ENCODE measurements around the gene KMT2E.

Gene KMT2E

GRCh38 chr7:104967595-104967994 lies 46.4 kb upstream of the KMT2E start:
- Histone ChIP-seq H3K36me3 (ENCODE audit: control insufficient read depth, insufficient read depth, low read length) (no peaks in the 10 kb centered on the region), H3K27ac (no peak overlapping the region), H3K4me2 (ENCODE audit: low read length) (no peak overlapping the region), H3K4me1 (no peaks in the 10 kb centered on the region), H3K9me3 (ENCODE audit: control insufficient read depth, low read length) (no peaks in the 10 kb centered on the region), H3K4me3 (ENCODE audit: low read depth, low read length) (no peak overlapping the region), H3K79me2 (peaks cover 6% of the 10 kb centered on the region), H3K27me3 (ENCODE audit: control insufficient read depth, insufficient read depth, low read length) (no peaks in the 10 kb centered on the region), H2AFZ (no peak overlapping the region), H3K9ac (no peak overlapping the region)
- no peak for TF ChIP-seq CTCF (IDR thresholded peaks at IDR 0.05)

GRCh38 chr7:104968648-104969047 lies 45.4 kb upstream of the KMT2E start:
- H3K4me3 ChIP-seq (ENCODE audit: low read depth, low read length) = no peak overlapping the region
- no peak overlapping the region for H3K27ac ChIP-seq
- no peaks in the 10 kb centered on the region for H3K27me3 ChIP-seq (ENCODE audit: control insufficient read depth, insufficient read depth, low read length)
- no peak for TF ChIP-seq CTCF (IDR thresholded peaks at IDR 0.05)
- no peak overlapping the region for H3K9ac ChIP-seq
- peaks cover 10% of the 10 kb centered on the region for H3K79me2 ChIP-seq
- no peaks in the 10 kb centered on the region for H3K9me3 ChIP-seq (ENCODE audit: control insufficient read depth, low read length)
- no peak overlapping the region for H3K4me2 ChIP-seq (ENCODE audit: low read length)
- no peak overlapping the region for H2AFZ ChIP-seq
- no peaks in the 10 kb centered on the region for H3K4me1 ChIP-seq
- H3K36me3 ChIP-seq (ENCODE audit: control insufficient read depth, insufficient read depth, low read length) = no peaks in the 10 kb centered on the region

GRCh38 chr7:104969183-104969582 lies 44.8 kb upstream of the KMT2E start:
- H3K79me2 ChIP-seq = peaks cover 12% of the 10 kb centered on the region
- no peak overlapping the region for H3K27ac ChIP-seq
- H3K9ac ChIP-seq = no peak overlapping the region
- H3K36me3 ChIP-seq (ENCODE audit: control insufficient read depth, insufficient read depth, low read length) = no peaks in the 10 kb centered on the region
- H3K4me3 ChIP-seq (ENCODE audit: low read depth, low read length) = no peak overlapping the region
- no peaks in the 10 kb centered on the region for H3K4me1 ChIP-seq
- H3K4me2 ChIP-seq (ENCODE audit: low read length) = no peak overlapping the region
- TF ChIP-seq CTCF (IDR thresholded peaks at IDR 0.05) = no peak
- no peaks in the 10 kb centered on the region for H3K27me3 ChIP-seq (ENCODE audit: control insufficient read depth, insufficient read depth, low read length)
- no peak overlapping the region for H2AFZ ChIP-seq
- no peaks in the 10 kb centered on the region for H3K9me3 ChIP-seq (ENCODE audit: control insufficient read depth, low read length)

- H3K36me3 ChIP-seq (ENCODE audit: control insufficient read depth, insufficient read depth, low read length) = no peaks in the 10 kb centered on the region
- H3K4me1 ChIP-seq = no peaks in the 10 kb centered on the region
- TF ChIP-seq CTCF (IDR thresholded peaks at IDR 0.05) = no peak
- peaks cover 16% of the 10 kb centered on the region for H3K79me2 ChIP-seq
- H3K27ac ChIP-seq = no peak overlapping the region
- no peaks in the 10 kb centered on the region for H3K9me3 ChIP-seq (ENCODE audit: control insufficient read depth, low read length)
- no peak overlapping the region for H3K9ac ChIP-seq
- H2AFZ ChIP-seq = no peak overlapping the region
- H3K27me3 ChIP-seq (ENCODE audit: control insufficient read depth, insufficient read depth, low read length) = no peaks in the 10 kb centered on the region
- no peak overlapping the region for H3K4me2 ChIP-seq (ENCODE audit: low read length)
- no peak overlapping the region for H3K4me3 ChIP-seq (ENCODE audit: low read depth, low read length)
These were observed 42.5 kb upstream of the KMT2E start for GRCh38 chr7:104971290-104972071.

GRCh38 chr7:104972500-104972899 lies 41.5 kb upstream of the KMT2E start:
- Histone ChIP-seq H3K4me1 (no peaks in the 10 kb centered on the region), H3K9ac (no peak overlapping the region), H3K27ac (no peak overlapping the region)

More at GRCh38 chr7:104972500-104972899, 41.5 kb upstream of the KMT2E start:
- no peak for TF ChIP-seq CTCF (IDR thresholded peaks at IDR 0.05)
- no peaks in the 10 kb centered on the region for H3K36me3 ChIP-seq (ENCODE audit: control insufficient read depth, insufficient read depth, low read length)
- H3K4me2 ChIP-seq (ENCODE audit: low read length) = no peak overlapping the region
- H2AFZ ChIP-seq = no peak overlapping the region
- H3K4me3 ChIP-seq (ENCODE audit: low read depth, low read length) = no peak overlapping the region
- H3K27me3 ChIP-seq (ENCODE audit: control insufficient read depth, insufficient read depth, low read length) = no peaks in the 10 kb centered on the region
- no peaks in the 10 kb centered on the region for H3K9me3 ChIP-seq (ENCODE audit: control insufficient read depth, low read length)
- peaks cover 21% of the 10 kb centered on the region for H3K79me2 ChIP-seq
